ENCODE results near the gene EPAS1. TPM values are rescaled to one million over a fixed set of nuclear protein-coding genes. Genes with fewer than 3 reads are reported as not detected.

The EPAS1 gene
- 102 and 223 TPM in 2 replicates for total RNA-seq

GRCh38 chr2:46296840-46297545, at the start of gene EPAS1:
Gene EPAS1, plus strand, starts transcription at chr2:46297407. Its CDS starts 505 bp downstream, at chr2:46297912.

Other genes with a start within 250 kb of the EPAS1 start
- gene TMEM247, start 182.2 kb downstream of the EPAS1 start, total RNA-seq, result not detected in 2 replicates
- gene RHOQ, start 245.1 kb downstream of the EPAS1 start, total RNA-seq, result 30.8 and 51.0 TPM in 2 replicates
- 12.3 and 13.1 TPM in 2 replicates for gene ATP6V1E2, start 245.2 kb downstream of the EPAS1 start, total RNA-seq